Measurements from ENCODE around the gene TF.

The TF gene

DNA sequence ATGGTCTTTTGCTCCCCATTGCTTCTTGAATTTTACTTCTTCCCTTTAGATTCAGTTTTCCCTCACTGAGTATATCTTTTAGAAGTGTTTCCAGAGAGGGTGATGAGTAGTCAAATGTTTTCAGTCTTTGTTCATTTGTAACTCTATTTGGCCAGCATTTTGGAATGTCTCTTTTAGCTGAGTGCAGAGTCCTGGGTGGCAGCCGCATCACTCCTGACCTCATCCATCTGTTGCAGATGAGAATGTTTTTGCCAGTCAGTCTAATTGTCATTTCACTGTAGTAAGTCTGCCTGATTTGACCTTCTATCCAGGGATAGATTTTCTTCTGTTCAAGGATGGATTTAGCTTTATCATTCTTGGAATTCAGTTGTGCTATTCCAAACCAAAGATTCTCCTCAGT is 66.7 kb downstream of the TF start:
- H3K36me3 ChIP-seq (ENCODE audit: control insufficient read depth in 2 of 2, insufficient read depth in 2 of 2, low read length in 2 of 2) = peaks cover 18 to 32% of the 10 kb centered on the region in 2 donors
- H3K27ac ChIP-seq (ENCODE audit: low read length) = no peak overlapping the region
- H3K9me3 ChIP-seq (ENCODE audit: control insufficient read depth in 2 of 2, low read length in 2 of 2) = no peaks in the 10 kb centered on the region
- no peaks in the 10 kb centered on the region for H3K4me1 ChIP-seq (ENCODE audit: control insufficient read depth, insufficient read depth, low read length)
- no peak overlapping the region for H3K4me3 ChIP-seq (ENCODE audit: low read length in 2 of 2)
- no peak overlapping the region for H3K9ac ChIP-seq (ENCODE audit: low read length in 2 of 2)
- no peaks in the 10 kb centered on the region for H3K27me3 ChIP-seq (ENCODE audit: control insufficient read depth in 1 of 2, insufficient read depth in 2 of 2, low read length in 2 of 2)

DNA sequence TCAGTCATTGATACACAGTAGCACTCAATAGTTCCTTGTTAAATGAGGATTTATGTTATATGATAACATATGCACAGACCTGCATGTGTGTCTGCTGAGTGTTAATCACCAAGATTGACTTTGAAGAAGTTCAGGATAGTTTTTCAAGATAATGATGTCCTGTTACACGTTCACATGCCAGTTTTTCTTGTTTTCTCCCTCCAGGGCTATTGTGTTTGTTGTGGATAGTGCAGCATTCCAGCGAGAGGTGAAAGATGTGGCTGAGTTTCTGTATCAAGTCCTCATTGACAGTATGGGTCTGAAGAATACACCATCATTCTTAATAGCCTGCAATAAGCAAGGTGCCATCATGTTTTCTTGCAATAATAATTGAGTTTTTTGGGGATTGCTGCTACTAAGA is 69.2 kb downstream of the TF start:
- H3K4me3 ChIP-seq (ENCODE audit: low read length in 2 of 2) = no peak overlapping the region
- H3K9me3 ChIP-seq (ENCODE audit: control insufficient read depth in 2 of 2, low read length in 2 of 2) = no peaks in the 10 kb centered on the region
- no peak overlapping the region for H3K27ac ChIP-seq (ENCODE audit: low read length)
- H3K27me3 ChIP-seq (ENCODE audit: control insufficient read depth in 1 of 2, insufficient read depth in 2 of 2, low read length in 2 of 2) = no peaks in the 10 kb centered on the region
- H3K36me3 ChIP-seq (ENCODE audit: control insufficient read depth in 2 of 2, insufficient read depth in 2 of 2, low read length in 2 of 2) = peaks cover 18 to 41% of the 10 kb centered on the region in 2 donors
- H3K4me1 ChIP-seq (ENCODE audit: control insufficient read depth, insufficient read depth, low read length) = no peaks in the 10 kb centered on the region
- H3K9ac ChIP-seq (ENCODE audit: low read length in 2 of 2) = no peak overlapping the region

DNA sequence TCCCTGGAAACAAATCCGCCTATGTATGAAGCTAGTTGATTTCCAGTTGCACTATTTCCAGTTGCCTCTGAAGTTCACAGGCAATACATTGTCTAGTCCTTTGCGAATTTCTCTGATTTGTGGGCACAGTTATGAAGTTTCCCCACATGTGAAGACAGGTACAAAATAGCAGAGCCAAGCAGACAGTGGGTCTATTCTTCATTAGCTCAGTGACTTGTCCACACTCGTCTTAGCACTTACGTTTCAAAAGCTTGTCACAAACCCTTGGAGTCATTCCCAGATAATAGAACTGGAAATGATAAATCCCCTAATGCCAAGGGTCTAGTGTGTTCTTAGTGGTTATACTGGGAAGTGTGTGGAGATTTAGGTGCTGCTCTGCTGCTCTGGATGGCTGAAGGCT is 73.9 kb downstream of the TF start:
- H3K27ac ChIP-seq (ENCODE audit: low read length) = no peak overlapping the region
- H3K9ac ChIP-seq (ENCODE audit: low read length in 2 of 2) = no peak overlapping the region
- H3K9me3 ChIP-seq (ENCODE audit: control insufficient read depth in 2 of 2, low read length in 2 of 2) = no peaks in the 10 kb centered on the region
- no peaks in the 10 kb centered on the region for H3K4me1 ChIP-seq (ENCODE audit: control insufficient read depth, insufficient read depth, low read length)
- H3K4me3 ChIP-seq (ENCODE audit: low read length in 2 of 2) = no peak overlapping the region
- H3K36me3 ChIP-seq (ENCODE audit: control insufficient read depth in 2 of 2, insufficient read depth in 2 of 2, low read length in 2 of 2) = peaks cover 27 to 49% of the 10 kb centered on the region in 2 donors
- H3K27me3 ChIP-seq (ENCODE audit: control insufficient read depth in 1 of 2, insufficient read depth in 2 of 2, low read length in 2 of 2) = no peaks in the 10 kb centered on the region

DNA sequence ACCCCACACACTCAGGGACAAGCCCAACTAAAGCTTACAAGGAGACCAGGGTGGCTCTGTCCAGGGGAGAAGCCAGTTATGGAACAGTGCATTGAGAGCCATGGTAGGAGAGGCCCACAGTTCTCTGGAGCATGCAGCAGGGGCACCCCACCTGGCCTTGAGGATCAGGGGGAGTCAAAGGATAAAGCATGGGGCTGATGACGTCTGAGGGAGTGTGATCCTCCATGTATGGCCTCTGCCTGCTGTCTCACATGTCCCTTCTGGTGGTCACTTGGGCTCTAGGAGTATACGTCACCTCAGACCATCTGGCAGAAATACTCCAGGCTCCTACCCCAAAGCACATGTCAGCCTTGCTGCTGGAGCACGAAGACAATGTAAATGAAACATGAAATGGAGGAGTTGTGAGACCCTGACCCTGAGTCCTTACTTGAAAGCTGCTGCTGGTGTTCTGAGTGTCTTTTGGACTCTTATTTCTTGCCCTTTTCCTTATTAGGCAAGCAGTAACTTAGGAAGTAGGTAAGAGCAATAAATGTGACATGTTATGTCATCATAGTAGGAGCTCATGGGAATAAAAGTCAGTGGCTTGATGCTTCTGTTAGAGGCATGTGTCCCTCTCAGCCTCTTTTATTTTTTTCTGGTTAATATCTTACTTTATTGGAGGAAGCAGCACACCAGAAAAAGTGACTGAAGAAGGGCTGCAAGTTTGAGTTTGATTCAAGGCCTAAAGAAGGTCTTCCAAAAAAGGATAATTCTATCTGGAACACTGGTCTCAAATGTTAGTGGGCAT is 74.9 kb downstream of the TF start:
- no peaks in the 10 kb centered on the region for H3K27me3 ChIP-seq (ENCODE audit: control insufficient read depth in 1 of 2, insufficient read depth in 2 of 2, low read length in 2 of 2)
- H3K9ac ChIP-seq (ENCODE audit: low read length in 2 of 2) = no peak overlapping the region
- no peak overlapping the region for H3K4me3 ChIP-seq (ENCODE audit: low read length in 2 of 2)
- H3K36me3 ChIP-seq (ENCODE audit: control insufficient read depth in 2 of 2, insufficient read depth in 2 of 2, low read length in 2 of 2) = peaks cover 26 to 41% of the 10 kb centered on the region in 2 donors
- H3K9me3 ChIP-seq (ENCODE audit: control insufficient read depth in 2 of 2, low read length in 2 of 2) = no peaks in the 10 kb centered on the region
- no peak overlapping the region for H3K27ac ChIP-seq (ENCODE audit: low read length)
- no peaks in the 10 kb centered on the region for H3K4me1 ChIP-seq (ENCODE audit: control insufficient read depth, insufficient read depth, low read length)

DNA sequence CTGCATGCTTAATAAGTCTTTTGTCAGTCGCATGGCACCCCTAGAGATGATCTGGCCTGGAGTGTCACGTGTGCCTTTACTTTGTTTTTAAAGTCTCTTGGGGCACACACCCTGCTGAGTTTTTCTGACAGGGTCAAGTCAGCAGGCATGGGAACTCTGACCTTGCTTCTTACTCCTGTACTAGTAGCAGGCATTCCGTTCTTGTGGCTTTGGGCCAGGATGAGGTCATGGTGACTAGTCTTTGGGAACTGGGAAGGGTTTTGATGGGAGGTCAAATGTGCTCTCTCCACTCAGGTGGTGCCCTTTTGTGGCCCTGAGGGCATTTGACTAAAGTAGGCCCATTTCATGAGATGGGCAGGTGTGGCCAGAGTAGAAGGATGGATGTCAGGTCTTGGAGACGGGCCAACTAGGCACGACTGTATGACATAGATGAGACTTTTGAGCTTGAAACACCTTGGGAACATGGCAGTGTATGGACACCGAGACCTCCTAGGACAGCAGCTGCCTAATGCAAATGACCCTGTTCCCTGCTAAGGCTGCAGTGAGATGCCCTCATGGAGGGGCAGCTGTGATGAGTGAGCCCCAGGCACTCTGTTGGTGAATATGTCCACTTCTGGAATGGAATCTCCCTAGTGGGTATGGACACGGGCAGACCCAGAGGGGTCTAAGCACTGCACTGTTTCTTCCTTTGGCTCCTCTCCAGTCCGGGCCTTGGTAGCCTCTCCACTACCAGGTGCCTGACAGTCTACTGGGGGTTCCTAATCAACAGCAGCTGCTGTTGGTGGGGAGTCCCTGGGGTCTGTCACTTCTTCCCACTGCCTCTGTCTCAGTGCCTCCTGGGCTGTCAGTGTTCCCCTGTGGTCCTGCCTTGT is 75.8 kb downstream of the TF start:
- H3K36me3 ChIP-seq (ENCODE audit: control insufficient read depth in 2 of 2, insufficient read depth in 2 of 2, low read length in 2 of 2) = peaks cover 26 to 38% of the 10 kb centered on the region in 2 donors

DNA sequence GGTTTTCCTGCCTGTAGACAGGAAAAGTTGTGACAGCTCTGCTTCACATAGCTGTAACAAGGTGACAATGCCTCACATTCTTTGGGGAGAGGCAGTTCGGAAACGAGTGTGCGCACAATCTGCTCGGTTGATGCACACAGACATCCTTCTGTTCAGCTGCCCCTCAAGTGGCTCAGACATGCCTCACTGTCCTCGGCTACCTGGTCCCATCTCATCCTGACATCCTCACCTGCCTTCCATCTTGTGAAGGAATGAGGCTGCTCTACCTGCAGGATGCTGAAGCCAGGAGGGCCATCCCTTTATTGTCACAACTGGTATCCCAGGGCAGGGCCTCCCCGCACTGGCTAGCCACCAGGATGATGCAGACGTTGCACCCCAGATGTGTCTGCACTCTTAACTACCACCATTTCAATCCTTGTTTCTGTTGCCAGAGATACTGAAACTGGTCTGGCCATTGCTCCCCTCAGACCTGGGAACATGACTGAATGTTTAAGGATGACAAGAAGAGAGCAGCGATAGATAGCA is 78.8 kb downstream of the TF start:
- H3K9me3 ChIP-seq (ENCODE audit: control insufficient read depth in 2 of 2, low read length in 2 of 2) = no peaks in the 10 kb centered on the region
- no peak overlapping the region for H3K27ac ChIP-seq (ENCODE audit: low read length)
- no peak overlapping the region for H3K9ac ChIP-seq (ENCODE audit: low read length in 2 of 2)
- no peaks in the 10 kb centered on the region for H3K27me3 ChIP-seq (ENCODE audit: control insufficient read depth in 1 of 2, insufficient read depth in 2 of 2, low read length in 2 of 2)
- no peaks in the 10 kb centered on the region for H3K4me1 ChIP-seq (ENCODE audit: control insufficient read depth, insufficient read depth, low read length)
- peaks cover 22 to 25% of the 10 kb centered on the region in 2 donors for H3K36me3 ChIP-seq (ENCODE audit: control insufficient read depth in 2 of 2, insufficient read depth in 2 of 2, low read length in 2 of 2)
- no peak overlapping the region for H3K4me3 ChIP-seq (ENCODE audit: low read length in 2 of 2)

More for the DNA sequence above, 75.8 kb downstream of the TF start:
- Histone ChIP-seq H3K4me3 (ENCODE audit: low read length in 2 of 2) (no peak overlapping the region), H3K4me1 (ENCODE audit: control insufficient read depth, insufficient read depth, low read length) (no peaks in the 10 kb centered on the region), H3K9ac (ENCODE audit: low read length in 2 of 2) (no peak overlapping the region), H3K27ac (ENCODE audit: low read length) (no peak overlapping the region), H3K9me3 (ENCODE audit: control insufficient read depth in 2 of 2, low read length in 2 of 2) (no peaks in the 10 kb centered on the region), H3K27me3 (ENCODE audit: control insufficient read depth in 1 of 2, insufficient read depth in 2 of 2, low read length in 2 of 2) (no peaks in the 10 kb centered on the region)

DNA sequence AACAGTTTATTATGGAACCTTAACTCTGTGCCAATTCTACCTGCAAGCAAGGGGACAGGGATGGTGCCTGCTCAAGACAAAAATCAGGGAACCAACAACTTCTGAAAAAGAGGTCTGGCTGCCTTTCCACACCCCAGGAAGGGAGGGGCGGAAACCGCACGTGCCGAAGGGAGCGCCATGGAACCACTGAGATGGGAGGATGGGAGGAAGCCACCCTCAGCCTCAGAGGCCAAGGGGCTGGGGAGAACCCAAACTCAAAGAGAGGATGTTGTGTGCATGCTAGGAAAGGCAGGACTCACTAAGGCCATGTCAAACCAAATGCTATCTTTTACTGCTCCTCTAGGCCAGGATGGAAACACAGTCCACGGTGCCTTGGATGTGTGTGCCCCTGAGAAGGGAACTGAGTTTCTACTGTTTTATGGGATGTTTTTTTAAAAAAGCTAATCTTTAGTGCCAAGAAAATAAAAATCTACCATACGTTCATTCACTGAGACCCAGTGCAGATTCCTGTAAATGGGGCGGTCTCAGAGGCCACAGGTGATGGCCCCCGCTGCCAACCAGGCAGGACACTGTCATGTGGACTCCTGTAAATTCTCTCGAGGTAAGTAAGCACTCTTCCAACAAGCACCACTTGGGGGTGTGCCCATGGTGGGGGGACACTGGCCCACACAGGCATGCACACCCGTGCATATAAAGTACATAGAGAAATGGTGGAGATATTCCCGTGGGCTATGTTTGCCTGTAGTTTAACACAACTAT is 80.0 kb downstream of the TF start:
- H3K27ac ChIP-seq (ENCODE audit: low read length) = no peak overlapping the region
- peaks cover 14 to 18% of the 10 kb centered on the region in 2 donors for H3K36me3 ChIP-seq (ENCODE audit: control insufficient read depth in 2 of 2, insufficient read depth in 2 of 2, low read length in 2 of 2)
- no peaks in the 10 kb centered on the region for H3K27me3 ChIP-seq (ENCODE audit: control insufficient read depth in 1 of 2, insufficient read depth in 2 of 2, low read length in 2 of 2)
- H3K9ac ChIP-seq (ENCODE audit: low read length in 2 of 2) = no peak overlapping the region
- H3K9me3 ChIP-seq (ENCODE audit: control insufficient read depth in 2 of 2, low read length in 2 of 2) = no peaks in the 10 kb centered on the region
- H3K4me3 ChIP-seq (ENCODE audit: low read length in 2 of 2) = no peak overlapping the region
- H3K4me1 ChIP-seq (ENCODE audit: control insufficient read depth, insufficient read depth, low read length) = no peaks in the 10 kb centered on the region

DNA sequence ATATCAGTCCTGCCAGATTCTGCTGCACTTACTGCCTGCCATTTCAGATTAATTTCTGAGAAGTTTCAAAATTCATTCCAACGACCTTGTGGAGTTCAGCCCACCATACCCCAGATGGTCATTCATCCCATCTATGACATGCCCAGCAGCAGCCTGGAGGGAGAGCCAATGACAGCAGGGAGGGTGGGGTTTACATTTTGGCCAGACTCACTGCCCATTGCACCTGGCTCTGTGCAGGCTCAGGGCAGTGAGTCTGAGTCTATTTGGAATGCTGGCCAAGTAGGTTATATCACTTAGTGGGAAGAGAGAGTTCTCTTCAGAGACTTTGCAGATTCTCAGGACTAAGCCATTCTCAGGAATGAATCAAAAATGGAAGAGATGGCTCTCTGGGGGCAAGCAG is 80.9 kb downstream of the TF start:
- H3K27me3 ChIP-seq (ENCODE audit: control insufficient read depth in 1 of 2, insufficient read depth in 2 of 2, low read length in 2 of 2) = no peaks in the 10 kb centered on the region
- no peaks in the 10 kb centered on the region for H3K9me3 ChIP-seq (ENCODE audit: control insufficient read depth in 2 of 2, low read length in 2 of 2)
- H3K9ac ChIP-seq (ENCODE audit: low read length in 2 of 2) = no peak overlapping the region
- H3K4me1 ChIP-seq (ENCODE audit: control insufficient read depth, insufficient read depth, low read length) = no peaks in the 10 kb centered on the region
- peaks cover 6 to 16% of the 10 kb centered on the region in 2 donors for H3K36me3 ChIP-seq (ENCODE audit: control insufficient read depth in 2 of 2, insufficient read depth in 2 of 2, low read length in 2 of 2)
- H3K27ac ChIP-seq (ENCODE audit: low read length) = no peak overlapping the region
- H3K4me3 ChIP-seq (ENCODE audit: low read length in 2 of 2) = no peak overlapping the region

DNA sequence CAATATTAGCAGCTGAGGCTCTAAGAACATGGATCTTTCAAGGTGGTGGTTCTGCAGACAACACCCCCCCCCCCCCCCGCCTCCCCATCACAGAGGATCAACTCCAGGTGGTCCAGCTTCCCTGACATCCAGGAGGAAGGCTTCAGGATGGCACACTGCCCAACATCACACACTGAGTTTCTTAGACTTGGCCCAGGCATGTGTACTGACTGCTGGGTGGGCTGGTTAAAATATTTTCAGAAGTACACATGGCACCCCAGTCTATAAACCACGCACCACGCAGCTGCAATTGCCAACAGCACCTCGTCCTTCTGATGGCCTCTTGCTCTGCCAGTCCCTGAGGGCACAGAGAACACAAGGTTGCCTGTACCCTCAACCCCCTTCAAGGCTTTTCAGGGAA is 81.5 kb downstream of the TF start:
- H3K9me3 ChIP-seq (ENCODE audit: control insufficient read depth in 2 of 2, low read length in 2 of 2) = no peaks in the 10 kb centered on the region
- H3K36me3 ChIP-seq (ENCODE audit: control insufficient read depth in 2 of 2, insufficient read depth in 2 of 2, low read length in 2 of 2) = peaks cover 4 to 17% of the 10 kb centered on the region in 2 donors
- no peak overlapping the region for H3K9ac ChIP-seq (ENCODE audit: low read length in 2 of 2)
- H3K4me3 ChIP-seq (ENCODE audit: low read length in 2 of 2) = no peak overlapping the region
- no peak overlapping the region for H3K27ac ChIP-seq (ENCODE audit: low read length)
- no peaks in the 10 kb centered on the region for H3K27me3 ChIP-seq (ENCODE audit: control insufficient read depth in 1 of 2, insufficient read depth in 2 of 2, low read length in 2 of 2)
- no peaks in the 10 kb centered on the region for H3K4me1 ChIP-seq (ENCODE audit: control insufficient read depth, insufficient read depth, low read length)

DNA sequence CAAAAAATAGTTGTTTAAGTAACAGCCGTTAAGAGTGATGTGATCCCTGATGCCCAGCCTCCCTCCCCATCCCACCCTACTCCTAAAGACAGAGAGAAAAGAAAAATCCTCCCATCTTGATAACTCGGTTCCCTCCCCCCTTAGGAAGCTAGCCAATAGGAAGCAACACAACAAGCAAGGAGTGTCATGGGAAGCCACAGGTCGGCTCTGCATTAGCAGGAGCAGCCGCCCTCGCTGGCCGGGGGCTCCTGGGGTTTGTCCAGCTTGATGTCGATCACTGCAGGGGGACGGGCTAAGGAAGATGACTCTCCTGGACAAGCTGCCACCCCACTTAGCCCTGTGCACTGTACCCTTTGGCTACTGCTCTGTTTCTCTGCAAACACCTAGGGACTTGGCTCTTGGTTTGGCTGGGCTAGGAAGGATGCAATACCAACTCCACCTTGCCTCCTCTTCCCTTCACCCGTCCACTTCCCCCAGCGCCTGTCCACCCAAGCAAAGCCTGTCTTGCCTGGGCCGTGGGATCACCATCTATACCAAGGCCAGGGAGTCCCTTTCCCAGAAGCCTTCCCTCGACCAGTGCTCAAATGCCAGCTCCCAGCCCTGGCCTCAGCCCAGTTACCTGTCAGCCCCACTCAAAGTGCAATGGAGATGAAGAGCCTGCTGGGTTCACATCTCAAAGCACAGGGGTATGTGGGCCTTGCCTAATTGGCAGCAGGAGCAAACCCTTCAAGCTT is 82.5 kb downstream of the TF start:
- Histone ChIP-seq H3K4me3 (ENCODE audit: low read length in 2 of 2) (no peak overlapping the region), H3K9ac (ENCODE audit: low read length in 2 of 2) (no peak overlapping the region), H3K9me3 (ENCODE audit: control insufficient read depth in 2 of 2, low read length in 2 of 2) (no peaks in the 10 kb centered on the region), H3K27me3 (ENCODE audit: control insufficient read depth in 1 of 2, insufficient read depth in 2 of 2, low read length in 2 of 2) (no peaks in the 10 kb centered on the region), H3K36me3 (ENCODE audit: control insufficient read depth in 2 of 2, insufficient read depth in 2 of 2, low read length in 2 of 2) (peaks cover 4 to 13% of the 10 kb centered on the region in 2 donors), H3K4me1 (ENCODE audit: control insufficient read depth, insufficient read depth, low read length) (no peaks in the 10 kb centered on the region), H3K27ac (ENCODE audit: low read length) (no peak overlapping the region)

Data from stomach smooth muscle (tissue), 2 donors.